ENCODE measurements around the gene ALPL. TPM values are rescaled to one million over a fixed set of nuclear protein-coding genes. Genes with fewer than 3 reads are reported as not detected.

The ALPL gene
- total and polyA plus RNA-seq, 4 donors, result 3.3 to 93.1 (median 40.7) TPM

DNA sequence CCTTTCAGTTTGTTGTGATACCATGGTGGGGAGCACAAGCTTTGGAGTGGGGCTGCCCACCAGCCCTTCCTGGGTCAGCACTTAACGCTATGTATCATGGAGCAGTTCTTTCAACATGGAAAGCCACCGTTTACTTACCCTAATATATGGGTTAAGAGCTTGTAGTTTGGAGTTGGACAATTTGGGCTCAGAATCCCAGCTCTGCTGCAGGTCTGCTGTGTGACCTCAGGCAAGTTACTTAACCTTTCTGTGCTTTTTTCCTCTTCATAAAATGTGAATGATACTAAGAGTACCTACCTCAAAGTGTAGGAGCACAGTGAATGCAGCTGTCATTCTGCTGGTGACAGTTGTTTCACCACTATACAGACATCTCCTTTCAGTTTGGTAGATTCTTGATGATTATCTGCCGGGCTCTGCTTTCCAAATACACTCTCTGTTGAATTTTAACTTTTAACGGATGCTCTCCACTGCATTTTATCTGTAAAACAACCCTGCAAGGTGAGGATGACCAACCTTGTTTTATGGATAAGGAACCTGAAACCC, 23.8 kb downstream of the ALPL start:
- Histone ChIP-seq H3K27ac (ENCODE audit: low read depth in 1 of 2, low read length in 2 of 2) (no peak overlapping the region), H3K4me1 (ENCODE audit: control insufficient read depth in 4 of 4, insufficient read depth in 4 of 4, low read length in 3 of 4) (peaks cover 4 to 15% (median 8%) of the 10 kb centered on the region in 4 donors), H3K27me3 (ENCODE audit: control insufficient read depth in 4 of 4, insufficient read depth in 4 of 4, low read length in 3 of 4) (no peaks in the 10 kb centered on the region), H3K9ac (ENCODE audit: low read depth in 1 of 2, low read length in 2 of 2) (no peak overlapping the region), H3K36me3 (ENCODE audit: control insufficient read depth in 4 of 4, insufficient read depth in 3 of 4, low read depth in 1 of 4, low read length in 3 of 4) (no peaks in the 10 kb centered on the region), H3K4me3 (ENCODE audit: low read depth in 1 of 3, low read length in 3 of 3) (no peak overlapping the region), H3K9me3 (ENCODE audit: control insufficient read depth in 4 of 4, low read length in 3 of 4) (no peaks in the 10 kb centered on the region)
- TF ChIP-seq RXRA (IDR thresholded peaks at IDR 0.05) (no peak), RAD21 (IDR thresholded peaks at IDR 0.05) (no peak), HNF4G (IDR thresholded peaks at IDR 0.05) (no peak)
- TF ChIP-seq, protein P1, sequence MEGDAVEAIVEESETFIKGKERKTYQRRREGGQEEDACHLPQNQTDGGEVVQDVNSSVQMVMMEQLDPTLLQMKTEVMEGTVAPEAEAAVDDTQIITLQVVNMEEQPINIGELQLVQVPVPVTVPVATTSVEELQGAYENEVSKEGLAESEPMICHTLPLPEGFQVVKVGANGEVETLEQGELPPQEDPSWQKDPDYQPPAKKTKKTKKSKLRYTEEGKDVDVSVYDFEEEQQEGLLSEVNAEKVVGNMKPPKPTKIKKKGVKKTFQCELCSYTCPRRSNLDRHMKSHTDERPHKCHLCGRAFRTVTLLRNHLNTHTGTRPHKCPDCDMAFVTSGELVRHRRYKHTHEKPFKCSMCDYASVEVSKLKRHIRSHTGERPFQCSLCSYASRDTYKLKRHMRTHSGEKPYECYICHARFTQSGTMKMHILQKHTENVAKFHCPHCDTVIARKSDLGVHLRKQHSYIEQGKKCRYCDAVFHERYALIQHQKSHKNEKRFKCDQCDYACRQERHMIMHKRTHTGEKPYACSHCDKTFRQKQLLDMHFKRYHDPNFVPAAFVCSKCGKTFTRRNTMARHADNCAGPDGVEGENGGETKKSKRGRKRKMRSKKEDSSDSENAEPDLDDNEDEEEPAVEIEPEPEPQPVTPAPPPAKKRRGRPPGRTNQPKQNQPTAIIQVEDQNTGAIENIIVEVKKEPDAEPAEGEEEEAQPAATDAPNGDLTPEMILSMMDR (IDR thresholded peaks at IDR 0.05; ENCODE audit: low read depth, low read length, missing input control), result no peak
- no peak for DNase-seq (ENCODE audit: low spot score)
- 58% methylated on average over 4 of the region's 4 CpGs for WGBS

DNA sequence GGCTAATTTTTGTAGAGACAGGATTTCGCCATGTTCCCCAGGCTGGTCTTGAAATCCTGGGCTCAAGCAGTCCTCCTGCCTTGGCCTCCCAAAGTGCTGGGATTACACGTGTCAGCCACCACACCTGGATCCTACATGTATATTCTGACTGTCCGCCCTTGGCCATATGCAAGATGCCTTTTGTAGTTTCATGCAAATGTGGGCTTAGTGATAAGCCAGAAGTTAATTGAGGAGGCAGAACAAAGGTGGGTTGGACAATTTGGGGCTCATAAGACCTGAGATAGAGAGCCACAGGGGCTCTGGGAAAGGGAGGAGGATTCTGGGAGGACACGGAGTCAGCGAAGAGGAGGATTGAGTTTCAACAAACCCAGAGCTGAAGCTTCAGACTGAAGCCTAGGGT, 24.9 kb downstream of the ALPL start:
- no peak overlapping the region for H3K4me3 ChIP-seq (ENCODE audit: low read depth in 1 of 3, low read length in 3 of 3)
- H3K9me3 ChIP-seq (ENCODE audit: control insufficient read depth in 4 of 4, low read length in 3 of 4), result no peaks in the 10 kb centered on the region
- no peaks in the 10 kb centered on the region for H3K36me3 ChIP-seq (ENCODE audit: control insufficient read depth in 4 of 4, insufficient read depth in 3 of 4, low read depth in 1 of 4, low read length in 3 of 4)
- peaks cover 9 to 26% (median 18%) of the 10 kb centered on the region in 4 donors for H3K4me1 ChIP-seq (ENCODE audit: control insufficient read depth in 4 of 4, insufficient read depth in 4 of 4, low read length in 3 of 4)
- TF ChIP-seq, protein P2, sequence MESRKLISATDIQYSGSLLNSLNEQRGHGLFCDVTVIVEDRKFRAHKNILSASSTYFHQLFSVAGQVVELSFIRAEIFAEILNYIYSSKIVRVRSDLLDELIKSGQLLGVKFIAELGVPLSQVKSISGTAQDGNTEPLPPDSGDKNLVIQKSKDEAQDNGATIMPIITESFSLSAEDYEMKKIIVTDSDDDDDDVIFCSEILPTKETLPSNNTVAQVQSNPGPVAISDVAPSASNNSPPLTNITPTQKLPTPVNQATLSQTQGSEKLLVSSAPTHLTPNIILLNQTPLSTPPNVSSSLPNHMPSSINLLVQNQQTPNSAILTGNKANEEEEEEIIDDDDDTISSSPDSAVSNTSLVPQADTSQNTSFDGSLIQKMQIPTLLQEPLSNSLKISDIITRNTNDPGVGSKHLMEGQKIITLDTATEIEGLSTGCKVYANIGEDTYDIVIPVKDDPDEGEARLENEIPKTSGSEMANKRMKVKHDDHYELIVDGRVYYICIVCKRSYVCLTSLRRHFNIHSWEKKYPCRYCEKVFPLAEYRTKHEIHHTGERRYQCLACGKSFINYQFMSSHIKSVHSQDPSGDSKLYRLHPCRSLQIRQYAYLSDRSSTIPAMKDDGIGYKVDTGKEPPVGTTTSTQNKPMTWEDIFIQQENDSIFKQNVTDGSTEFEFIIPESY (IDR thresholded peaks at IDR 0.05), result no peak
- no peak for TF ChIP-seq FOXA1 (IDR thresholded peaks at IDR 0.05)
- DNase-seq (ENCODE audit: low spot score), result no peak
- WGBS, result 91% methylated on average over 5 of the region's 5 CpGs
- no peak overlapping the region for H3K9ac ChIP-seq (ENCODE audit: low read depth in 1 of 2, low read length in 2 of 2)
- H3K27me3 ChIP-seq (ENCODE audit: control insufficient read depth in 4 of 4, insufficient read depth in 4 of 4, low read length in 3 of 4), result no peaks in the 10 kb centered on the region
- no peak overlapping the region for H3K27ac ChIP-seq (ENCODE audit: low read depth in 1 of 2, low read length in 2 of 2)

DNA sequence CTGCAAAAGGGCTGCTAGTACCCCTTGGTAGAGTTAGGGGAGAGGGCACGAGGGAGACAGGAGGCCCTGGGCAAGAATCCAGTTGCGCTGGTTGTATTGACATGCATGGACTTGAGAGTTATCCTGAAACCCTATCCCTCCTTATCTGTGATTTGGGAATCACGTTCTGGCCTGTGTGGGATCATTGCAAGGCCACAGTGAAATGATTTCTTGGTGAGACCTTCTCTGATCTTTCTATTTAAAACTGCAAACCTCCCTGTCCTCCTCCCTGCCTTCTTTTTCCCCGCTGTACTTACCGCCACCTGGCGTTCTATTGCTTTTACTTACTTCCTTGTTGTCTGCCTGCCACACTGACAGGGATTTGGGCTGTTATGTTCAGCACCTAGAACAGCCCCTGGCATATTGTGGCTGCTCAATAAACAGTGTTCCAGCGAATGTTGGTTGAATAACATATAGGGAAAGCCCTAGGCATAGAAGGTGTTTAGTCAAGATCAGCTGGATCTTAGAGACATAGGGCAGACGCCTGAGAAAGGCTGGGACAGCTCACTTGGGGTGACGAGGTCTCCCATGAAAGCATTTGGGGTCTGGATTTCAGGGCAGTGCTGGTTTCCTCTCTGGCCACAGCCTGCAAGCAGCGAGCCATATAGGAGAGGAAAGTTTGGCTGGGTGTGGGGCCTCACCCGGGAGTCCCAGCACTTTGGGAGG, 25.6 kb downstream of the ALPL start:
- WGBS, result 63% methylated on average over 11 of the region's 11 CpGs
- Histone ChIP-seq H3K9me3 (ENCODE audit: control insufficient read depth in 4 of 4, low read length in 3 of 4) (no peaks in the 10 kb centered on the region), H3K27me3 (ENCODE audit: control insufficient read depth in 4 of 4, insufficient read depth in 4 of 4, low read length in 3 of 4) (no peaks in the 10 kb centered on the region), H3K9ac (ENCODE audit: low read depth in 1 of 2, low read length in 2 of 2) (no peak overlapping the region), H3K4me1 (ENCODE audit: control insufficient read depth in 4 of 4, insufficient read depth in 4 of 4, low read length in 3 of 4) (peaks cover 10 to 29% (median 20%) of the 10 kb centered on the region in 4 donors), H3K27ac (ENCODE audit: low read depth in 1 of 2, low read length in 2 of 2) (no peak overlapping the region), H3K4me3 (ENCODE audit: low read depth in 1 of 3, low read length in 3 of 3) (no peak overlapping the region), H3K36me3 (ENCODE audit: control insufficient read depth in 4 of 4, insufficient read depth in 3 of 4, low read depth in 1 of 4, low read length in 3 of 4) (no peaks in the 10 kb centered on the region)
- no peak for TF ChIP-seq JUND (IDR thresholded peaks at IDR 0.05)
- no peak for TF ChIP-seq TAF1 (conservative IDR thresholded peaks at IDR 0.05)
- TF ChIP-seq, protein P3, sequence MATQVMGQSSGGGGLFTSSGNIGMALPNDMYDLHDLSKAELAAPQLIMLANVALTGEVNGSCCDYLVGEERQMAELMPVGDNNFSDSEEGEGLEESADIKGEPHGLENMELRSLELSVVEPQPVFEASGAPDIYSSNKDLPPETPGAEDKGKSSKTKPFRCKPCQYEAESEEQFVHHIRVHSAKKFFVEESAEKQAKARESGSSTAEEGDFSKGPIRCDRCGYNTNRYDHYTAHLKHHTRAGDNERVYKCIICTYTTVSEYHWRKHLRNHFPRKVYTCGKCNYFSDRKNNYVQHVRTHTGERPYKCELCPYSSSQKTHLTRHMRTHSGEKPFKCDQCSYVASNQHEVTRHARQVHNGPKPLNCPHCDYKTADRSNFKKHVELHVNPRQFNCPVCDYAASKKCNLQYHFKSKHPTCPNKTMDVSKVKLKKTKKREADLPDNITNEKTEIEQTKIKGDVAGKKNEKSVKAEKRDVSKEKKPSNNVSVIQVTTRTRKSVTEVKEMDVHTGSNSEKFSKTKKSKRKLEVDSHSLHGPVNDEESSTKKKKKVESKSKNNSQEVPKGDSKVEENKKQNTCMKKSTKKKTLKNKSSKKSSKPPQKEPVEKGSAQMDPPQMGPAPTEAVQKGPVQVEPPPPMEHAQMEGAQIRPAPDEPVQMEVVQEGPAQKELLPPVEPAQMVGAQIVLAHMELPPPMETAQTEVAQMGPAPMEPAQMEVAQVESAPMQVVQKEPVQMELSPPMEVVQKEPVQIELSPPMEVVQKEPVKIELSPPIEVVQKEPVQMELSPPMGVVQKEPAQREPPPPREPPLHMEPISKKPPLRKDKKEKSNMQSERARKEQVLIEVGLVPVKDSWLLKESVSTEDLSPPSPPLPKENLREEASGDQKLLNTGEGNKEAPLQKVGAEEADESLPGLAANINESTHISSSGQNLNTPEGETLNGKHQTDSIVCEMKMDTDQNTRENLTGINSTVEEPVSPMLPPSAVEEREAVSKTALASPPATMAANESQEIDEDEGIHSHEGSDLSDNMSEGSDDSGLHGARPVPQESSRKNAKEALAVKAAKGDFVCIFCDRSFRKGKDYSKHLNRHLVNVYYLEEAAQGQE (IDR thresholded peaks at IDR 0.05), result peak; percentile 38
- TF ChIP-seq SP1 (IDR thresholded peaks at IDR 0.05), result no peak
- peak; percentile 72 to 85 for TF ChIP-seq RAD21 (IDR thresholded peaks at IDR 0.05)
- TF ChIP-seq, protein P1 (IDR thresholded peaks at IDR 0.05; ENCODE audit: low read depth, low read length, missing input control), result peak; percentile 36
- peak; percentile 48 for DNase-seq (ENCODE audit: low spot score)

Measured in liver (tissue), 9 donors.